ENCODE data around the gene MAP2K5.
A peak's percentile ranks its signal among the peaks of the same experiment; 100 is the strongest.

Gene MAP2K5

GRCh38 chr15:67755264-67755663 lies 212.8 kb downstream of the MAP2K5 start:
- Mint-ChIP-seq H3K27ac (no peak overlapping the region), H3K4me3 (no peak overlapping the region), H3K27me3 (ENCODE audit: low read depth) (no peaks in the 10 kb centered on the region), H3K4me1 (peaks cover 4% of the 10 kb centered on the region), H3K9me3 (no peaks in the 10 kb centered on the region), H3K36me3 (ENCODE audit: low read depth) (peaks cover 3% of the 10 kb centered on the region)
- TF ChIP-seq, protein P1, sequence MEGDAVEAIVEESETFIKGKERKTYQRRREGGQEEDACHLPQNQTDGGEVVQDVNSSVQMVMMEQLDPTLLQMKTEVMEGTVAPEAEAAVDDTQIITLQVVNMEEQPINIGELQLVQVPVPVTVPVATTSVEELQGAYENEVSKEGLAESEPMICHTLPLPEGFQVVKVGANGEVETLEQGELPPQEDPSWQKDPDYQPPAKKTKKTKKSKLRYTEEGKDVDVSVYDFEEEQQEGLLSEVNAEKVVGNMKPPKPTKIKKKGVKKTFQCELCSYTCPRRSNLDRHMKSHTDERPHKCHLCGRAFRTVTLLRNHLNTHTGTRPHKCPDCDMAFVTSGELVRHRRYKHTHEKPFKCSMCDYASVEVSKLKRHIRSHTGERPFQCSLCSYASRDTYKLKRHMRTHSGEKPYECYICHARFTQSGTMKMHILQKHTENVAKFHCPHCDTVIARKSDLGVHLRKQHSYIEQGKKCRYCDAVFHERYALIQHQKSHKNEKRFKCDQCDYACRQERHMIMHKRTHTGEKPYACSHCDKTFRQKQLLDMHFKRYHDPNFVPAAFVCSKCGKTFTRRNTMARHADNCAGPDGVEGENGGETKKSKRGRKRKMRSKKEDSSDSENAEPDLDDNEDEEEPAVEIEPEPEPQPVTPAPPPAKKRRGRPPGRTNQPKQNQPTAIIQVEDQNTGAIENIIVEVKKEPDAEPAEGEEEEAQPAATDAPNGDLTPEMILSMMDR (IDR thresholded peaks at IDR 0.05; ENCODE audit: unreplicated experiment in 3 of 3) = no peak

- Mint-ChIP-seq H3K36me3 (ENCODE audit: low read depth) (peaks cover 3% of the 10 kb centered on the region), H3K4me3 (no peak overlapping the region), H3K27ac (no peak overlapping the region), H3K4me1 (peaks cover 4% of the 10 kb centered on the region), H3K27me3 (ENCODE audit: low read depth) (no peaks in the 10 kb centered on the region), H3K9me3 (no peaks in the 10 kb centered on the region)
- TF ChIP-seq, protein P1 (IDR thresholded peaks at IDR 0.05; ENCODE audit: unreplicated experiment in 3 of 3) = no peak
These were observed 213.4 kb downstream of the MAP2K5 start for GRCh38 chr15:67755936-67756335.

GRCh38 chr15:67758619-67759300 lies 216.3 kb downstream of the MAP2K5 start:
- H3K27ac Mint-ChIP-seq = no peak overlapping the region
- peaks cover 17% of the 10 kb centered on the region for H3K4me1 Mint-ChIP-seq
- TF ChIP-seq, protein P1 (IDR thresholded peaks at IDR 0.05; ENCODE audit: unreplicated experiment in 3 of 3) = no peak
- no peak overlapping the region for H3K4me3 Mint-ChIP-seq
- no peaks in the 10 kb centered on the region for H3K9me3 Mint-ChIP-seq
- peaks cover 3% of the 10 kb centered on the region for H3K36me3 Mint-ChIP-seq (ENCODE audit: low read depth)
- H3K27me3 Mint-ChIP-seq (ENCODE audit: low read depth) = no peaks in the 10 kb centered on the region

GRCh38 chr15:67760901-67761300 lies 218.4 kb downstream of the MAP2K5 start:
- Mint-ChIP-seq H3K27ac (peak overlapping the region; percentile 35 to 53 (median 49)), H3K9me3 (no peaks in the 10 kb centered on the region), H3K4me3 (no peak overlapping the region), H3K27me3 (ENCODE audit: low read depth) (no peaks in the 10 kb centered on the region), H3K4me1 (peaks cover 21% of the 10 kb centered on the region), H3K36me3 (ENCODE audit: low read depth) (peaks cover 1% of the 10 kb centered on the region)
- TF ChIP-seq, protein P1 (IDR thresholded peaks at IDR 0.05; ENCODE audit: unreplicated experiment in 3 of 3) = no peak

GRCh38 chr15:67761343-67761742 lies 218.8 kb downstream of the MAP2K5 start:
- Mint-ChIP-seq H3K36me3 (ENCODE audit: low read depth) (no peaks in the 10 kb centered on the region), H3K9me3 (no peaks in the 10 kb centered on the region), H3K4me1 (peaks cover 23% of the 10 kb centered on the region)

More at GRCh38 chr15:67761343-67761742, 218.8 kb downstream of the MAP2K5 start:
- peak overlapping the region; percentile 35 to 53 (median 49) for H3K27ac Mint-ChIP-seq
- TF ChIP-seq, protein P1 (IDR thresholded peaks at IDR 0.05; ENCODE audit: unreplicated experiment in 3 of 3) = no peak
- H3K27me3 Mint-ChIP-seq (ENCODE audit: low read depth) = no peaks in the 10 kb centered on the region
- H3K4me3 Mint-ChIP-seq = no peak overlapping the region
